Fibroblast of lung (primary cell): Measurements from ENCODE around the gene ENPP3. TPM values are rescaled to one million over a fixed set of nuclear protein-coding genes. Genes with fewer than 3 reads are reported as not detected.

Experiments
- DNase-seq, 2 donors: peaks; one replicate each; pipeline versions ENCODE4 v3.0.0 to v3.0.0-alpha.2; 2010; ENCODE audit warnings: low read depth in 2 of 2
- H2AFZ ChIP-seq: 2 replicates; pipeline ENCODE4 v1.5.1; 2012; ENCODE audit warnings: low read length, control low read depth, inconsistent platforms
- H3K27ac ChIP-seq: 2 replicates; pipeline ENCODE4 v1.5.1; 2011; ENCODE audit warnings: low read length, control low read depth; ENCODE audit not compliant: insufficient read depth
- H3K27me3 ChIP-seq: 2 replicates; pipeline ENCODE4 v1.5.1; 2011; ENCODE audit warnings: mild to moderate bottlenecking, low read length; ENCODE audit not compliant: control insufficient read depth, insufficient read depth
- H3K36me3 ChIP-seq: 2 replicates; pipeline ENCODE4 v1.5.1; 2011; ENCODE audit warnings: low read length; ENCODE audit not compliant: control insufficient read depth, insufficient read depth
- H3K4me1 ChIP-seq: 2 replicates; pipeline ENCODE4 v1.5.1; 2011; ENCODE audit warnings: low read length; ENCODE audit not compliant: control insufficient read depth, insufficient read depth; ENCODE audit errors: extremely low read depth
- H3K4me2 ChIP-seq: 2 replicates; pipeline ENCODE4 v1.5.1; 2011; ENCODE audit warnings: low read length, control low read depth; ENCODE audit not compliant: insufficient read depth; ENCODE audit errors: extremely low read depth
- H3K4me3 ChIP-seq, 4 experiments: fragments of 200-600 bp in 1 of 4; sonication (generic) in 1 of 4; replicated peaks in 1 of 4; 2 replicates each; pipeline ENCODE4 v1.5.1; 2011 to 2016; ENCODE audit warnings: low read length in 4 of 4, low read depth in 3 of 4, mild to moderate bottlenecking in 3 of 4, control low read depth in 2 of 4, inconsistent platforms in 1 of 4, mixed read lengths in 1 of 4; ENCODE audit not compliant: insufficient read depth in 1 of 4; ENCODE audit errors: control extremely low read depth in 1 of 4
- H3K79me2 ChIP-seq: 2 replicates; pipeline ENCODE4 v1.5.1; 2012; ENCODE audit warnings: mild to moderate bottlenecking, low read length, inconsistent platforms; ENCODE audit not compliant: control insufficient read depth, insufficient read depth
- H3K9ac ChIP-seq: 2 replicates; pipeline ENCODE4 v1.5.1; 2011; ENCODE audit warnings: mild to moderate bottlenecking, low read length, control low read depth; ENCODE audit not compliant: insufficient read depth
- H3K9me3 ChIP-seq: 2 replicates; pipeline ENCODE4 v1.5.1; 2012; ENCODE audit warnings: low read depth, low read length; ENCODE audit not compliant: control insufficient read depth, insufficient read depth
- H4K20me1 ChIP-seq: 2 replicates; pipeline ENCODE4 v1.5.1; 2011; ENCODE audit warnings: low read length; ENCODE audit not compliant: control insufficient read depth, insufficient read depth; ENCODE audit errors: extremely low read depth
- EZH2 ChIP-seq: IDR thresholded peaks from 2 replicates; pipeline ENCODE4 v1.5.1; 2012; ENCODE audit warnings: low read length, control low read depth, mild to moderate bottlenecking; ENCODE audit errors: missing control alignments
- polyA plus RNA-seq, 2 donors: library from polyadenylated mRNA; depleted of rRNA in 1 of 2; stranded (reverse) in 1 of 2; unstranded in 1 of 2; fragments of >200 nt; gene quantifications; 2 replicates each; pipeline ENCODE4 v1.2.1, GENCODE V29; 2011 to 2012; ENCODE audit warnings: missing spikeins in 1 of 2
- total RNA-seq: library from RNA; depleted of rRNA; stranded (reverse); fragments of >200 nt; gene quantifications from 2 replicates; pipeline ENCODE4 v1.2.1, GENCODE V29; 2014
- TF ChIP-seq, protein P1 (sequence below), 2 donors: IDR thresholded peaks in 1 of 2; conservative IDR thresholded peaks in 1 of 2; 1 replicate in 1 of 2; 2 replicates in 1 of 2; pipeline ENCODE4 v1.5.1; 2011 to 2012; ENCODE audit warnings: low read length in 2 of 2, control low read depth in 1 of 2, inconsistent platforms in 1 of 2, low read depth in 1 of 2, mild to moderate bottlenecking in 1 of 2

Gene ENPP3
- total and polyA plus RNA-seq, 2 donors (not counting 1 experiment from before 2014, with no cell fraction given), result 0.06 to 0.17 TPM

DNA sequence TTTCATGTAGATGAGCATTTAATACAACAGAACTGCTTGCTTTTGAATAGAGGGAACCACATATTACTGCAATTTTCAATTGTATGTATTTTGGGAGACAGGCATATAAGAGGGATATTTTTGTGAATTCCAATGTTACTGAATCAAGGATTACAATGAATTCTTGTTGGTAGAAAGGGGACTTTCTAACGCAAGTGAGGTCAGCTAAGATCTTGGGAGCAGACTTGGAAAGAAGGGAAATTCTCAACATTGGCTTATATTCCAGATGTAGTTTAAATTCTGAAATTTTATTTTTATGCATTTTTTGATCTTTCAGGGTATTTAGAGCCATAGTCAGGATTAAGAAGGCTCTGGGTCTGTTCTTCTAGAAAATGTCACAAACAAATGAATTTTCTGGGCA, 117.0 kb downstream of the ENPP3 start:
- H3K4me2 ChIP-seq, result peak overlapping the region; percentile 23
- no peaks in the 10 kb centered on the region for H3K79me2 ChIP-seq
- no peak overlapping the region for H2AFZ ChIP-seq
- H3K27me3 ChIP-seq, result no peaks in the 10 kb centered on the region
- DNase-seq, result peak; percentile 50 to 79
- H3K9ac ChIP-seq, result no peak overlapping the region
- H3K36me3 ChIP-seq, result no peaks in the 10 kb centered on the region
- TF ChIP-seq, protein P1, sequence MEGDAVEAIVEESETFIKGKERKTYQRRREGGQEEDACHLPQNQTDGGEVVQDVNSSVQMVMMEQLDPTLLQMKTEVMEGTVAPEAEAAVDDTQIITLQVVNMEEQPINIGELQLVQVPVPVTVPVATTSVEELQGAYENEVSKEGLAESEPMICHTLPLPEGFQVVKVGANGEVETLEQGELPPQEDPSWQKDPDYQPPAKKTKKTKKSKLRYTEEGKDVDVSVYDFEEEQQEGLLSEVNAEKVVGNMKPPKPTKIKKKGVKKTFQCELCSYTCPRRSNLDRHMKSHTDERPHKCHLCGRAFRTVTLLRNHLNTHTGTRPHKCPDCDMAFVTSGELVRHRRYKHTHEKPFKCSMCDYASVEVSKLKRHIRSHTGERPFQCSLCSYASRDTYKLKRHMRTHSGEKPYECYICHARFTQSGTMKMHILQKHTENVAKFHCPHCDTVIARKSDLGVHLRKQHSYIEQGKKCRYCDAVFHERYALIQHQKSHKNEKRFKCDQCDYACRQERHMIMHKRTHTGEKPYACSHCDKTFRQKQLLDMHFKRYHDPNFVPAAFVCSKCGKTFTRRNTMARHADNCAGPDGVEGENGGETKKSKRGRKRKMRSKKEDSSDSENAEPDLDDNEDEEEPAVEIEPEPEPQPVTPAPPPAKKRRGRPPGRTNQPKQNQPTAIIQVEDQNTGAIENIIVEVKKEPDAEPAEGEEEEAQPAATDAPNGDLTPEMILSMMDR (conservative IDR thresholded peaks at IDR 0.05 in 1 of 2, IDR thresholded peaks at IDR 0.05 in 1 of 2; ENCODE audit: low read depth in 1 of 2, low read length in 2 of 2), result no peak
- no peak for TF ChIP-seq EZH2
- peaks cover 13% of the 10 kb centered on the region for H3K4me1 ChIP-seq
- H3K9me3 ChIP-seq, result no peaks in the 10 kb centered on the region
- H4K20me1 ChIP-seq, result no peaks in the 10 kb centered on the region
- H3K4me3 ChIP-seq, result no peak overlapping the region
- peak overlapping the region; percentile 73 for H3K27ac ChIP-seq

DNA sequence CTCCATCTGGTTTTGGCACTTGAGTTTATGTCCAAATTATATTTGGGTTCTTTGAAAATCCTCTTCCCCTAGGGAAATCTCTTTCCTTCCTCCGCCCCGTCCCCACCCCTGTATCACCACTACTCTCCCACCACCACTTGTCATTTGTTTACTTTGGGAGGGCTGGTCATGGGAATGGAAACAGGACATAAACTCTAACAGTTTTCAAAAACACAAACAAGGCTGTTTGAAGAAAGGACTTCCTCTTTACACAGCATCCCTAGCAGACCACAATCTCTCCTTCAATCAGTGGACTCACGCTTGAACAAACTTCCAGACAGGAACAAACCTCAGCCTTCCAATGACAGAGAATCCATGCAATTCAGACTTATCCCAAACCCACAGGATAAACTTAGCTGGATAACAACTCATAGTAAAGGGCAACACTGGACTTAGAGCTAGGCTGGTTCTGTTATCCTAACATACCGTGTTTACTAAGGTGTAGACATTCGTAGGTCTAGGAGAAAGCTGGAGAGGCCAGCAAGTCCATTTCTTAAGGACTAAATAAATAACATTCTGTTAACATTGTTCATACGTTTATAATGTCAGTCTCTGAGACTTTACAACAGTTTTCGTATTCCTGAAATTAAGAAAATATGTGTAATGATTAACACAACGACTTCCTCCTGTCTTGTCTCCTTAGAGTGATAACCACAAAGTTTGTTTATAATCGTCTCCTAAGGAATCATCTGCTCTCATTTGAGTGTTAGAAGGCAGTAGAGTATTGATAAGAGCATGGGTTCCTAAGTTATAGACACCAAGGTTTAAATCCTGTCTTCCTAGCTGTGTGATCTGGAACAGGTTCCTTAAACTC, 117.8 kb downstream of the ENPP3 start:
- no peak overlapping the region for H2AFZ ChIP-seq
- H3K9ac ChIP-seq, result no peak overlapping the region

DNA sequence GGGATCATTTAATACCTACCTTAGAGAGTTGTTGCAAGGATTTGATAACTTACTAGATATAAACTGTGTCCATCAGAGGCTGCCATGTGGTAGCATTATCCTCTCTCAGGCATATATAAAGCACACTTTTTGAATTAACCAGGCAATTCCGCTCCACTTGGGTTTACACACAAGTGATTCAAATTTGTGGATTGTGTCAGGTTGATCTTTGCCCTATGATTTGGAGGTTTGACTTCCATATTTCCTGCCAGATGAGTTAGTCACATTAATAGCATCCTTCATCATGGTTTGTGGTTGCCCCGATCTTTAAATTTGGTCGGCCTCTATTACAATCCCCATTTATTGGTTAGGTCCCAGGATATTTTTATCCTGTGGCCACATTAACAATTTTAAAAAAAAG, 118.5 kb downstream of the ENPP3 start:
- Histone ChIP-seq H3K4me1 (peaks cover 15% of the 10 kb centered on the region), H3K36me3 (no peaks in the 10 kb centered on the region), H3K9ac (no peak overlapping the region), H2AFZ (no peak overlapping the region), H3K27ac (peak overlapping the region; percentile 73), H3K4me3 (no peak overlapping the region), H4K20me1 (no peaks in the 10 kb centered on the region), H3K9me3 (no peaks in the 10 kb centered on the region), H3K79me2 (no peaks in the 10 kb centered on the region), H3K4me2 (peak overlapping the region; percentile 25), H3K27me3 (no peaks in the 10 kb centered on the region)
- TF ChIP-seq, protein P1 (conservative IDR thresholded peaks at IDR 0.05 in 1 of 2, IDR thresholded peaks at IDR 0.05 in 1 of 2; ENCODE audit: low read depth in 1 of 2, low read length in 2 of 2), result no peak
- no peak for TF ChIP-seq EZH2
- DNase-seq, result peak; percentile 87 to 99

More for the DNA sequence above, 117.8 kb downstream of the ENPP3 start:
- H3K27ac ChIP-seq, result peak overlapping the region; percentile 73
- no peaks in the 10 kb centered on the region for H4K20me1 ChIP-seq
- H3K4me3 ChIP-seq, result no peak overlapping the region
- H3K4me2 ChIP-seq, result no peak overlapping the region
- no peaks in the 10 kb centered on the region for H3K36me3 ChIP-seq
- H3K27me3 ChIP-seq, result no peaks in the 10 kb centered on the region
- no peaks in the 10 kb centered on the region for H3K9me3 ChIP-seq
- TF ChIP-seq, protein P1 (conservative IDR thresholded peaks at IDR 0.05 in 1 of 2, IDR thresholded peaks at IDR 0.05 in 1 of 2; ENCODE audit: low read depth in 1 of 2, low read length in 2 of 2), result no peak
- no peak for TF ChIP-seq EZH2
- peaks cover 15% of the 10 kb centered on the region for H3K4me1 ChIP-seq
- peak in 1 of 2 donors; percentile 86 for DNase-seq
- no peaks in the 10 kb centered on the region for H3K79me2 ChIP-seq
